Memory B cell (primary cell): ENCODE results near the gene MGAT4A.

ENCODE experiments used
- ATAC-seq: fragments of 150-1000 bp; cut with Tn5 transposase; 2 replicates; pipeline ENCODE4 v1.10.0; 2021; ENCODE audit warnings: low read depth, mild to moderate bottlenecking, moderate library complexity
- DNase-seq, 2 donors: peaks; one replicate each; pipeline ENCODE4 v3.0.0; 2022; ENCODE audit warnings: low spot score in 2 of 2
- H3K27ac Mint-ChIP-seq: one replicate; pipeline ENCODE4 v1.8.0; 2022; ENCODE audit warnings: mild to moderate bottlenecking, moderate library complexity, mixed read lengths
- H3K27me3 Mint-ChIP-seq: one replicate; pipeline ENCODE4 v1.8.0; 2022; ENCODE audit warnings: mixed read lengths
- H3K36me3 Mint-ChIP-seq: one replicate; pipeline ENCODE4 v1.8.0; 2022; ENCODE audit warnings: mild to moderate bottlenecking, mixed read lengths
- H3K4me1 Mint-ChIP-seq: one replicate; pipeline ENCODE4 v1.8.0; 2022; ENCODE audit warnings: mixed read lengths
- H3K4me3 Mint-ChIP-seq: one replicate; pipeline ENCODE4 v1.8.0; 2022; ENCODE audit warnings: mild to moderate bottlenecking, moderate library complexity, mixed read lengths
- H3K9me3 Mint-ChIP-seq: one replicate; pipeline ENCODE4 v1.8.0; 2022; ENCODE audit warnings: mixed read lengths

MGAT4A gene

GRCh38 chr2:98573426-98573825 is 157.5 kb downstream of the MGAT4A start:
- Mint-ChIP-seq H3K4me1 (peaks cover 3% of the 10 kb centered on the region), H3K9me3 (no peaks in the 10 kb centered on the region), H3K27me3 (no peaks in the 10 kb centered on the region), H3K27ac (no peak overlapping the region), H3K36me3 (peaks cover 29% of the 10 kb centered on the region), H3K4me3 (no peak overlapping the region)
- no peak for ATAC-seq
- no peak for DNase-seq

DNA sequence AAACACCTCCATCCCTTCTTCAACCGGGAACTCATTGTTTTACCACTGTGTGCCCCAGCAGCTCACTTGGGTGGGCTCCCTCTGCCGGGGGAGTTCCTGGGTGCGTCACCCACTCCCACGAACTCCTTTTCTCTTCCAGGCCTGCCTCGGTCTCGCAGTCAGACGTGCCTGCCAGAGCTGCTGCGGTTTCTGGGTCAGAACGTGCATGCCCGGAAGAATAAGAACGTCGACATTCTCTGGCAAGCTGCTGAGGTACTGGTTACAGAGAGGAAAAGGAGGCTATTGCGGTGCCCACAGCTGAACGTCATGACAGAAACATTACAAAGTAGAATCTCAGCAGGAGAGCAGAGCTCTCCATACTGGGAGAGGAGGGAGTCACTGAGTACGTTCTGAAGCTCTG is 158.3 kb downstream of the MGAT4A start:
- Mint-ChIP-seq H3K27ac (no peak overlapping the region), H3K9me3 (no peaks in the 10 kb centered on the region), H3K4me1 (peaks cover 3% of the 10 kb centered on the region)

GRCh38 chr2:98572211-98572610 is 158.7 kb downstream of the MGAT4A start:
- no peak for ATAC-seq
- H3K4me1 Mint-ChIP-seq = peaks cover 3% of the 10 kb centered on the region
- no peaks in the 10 kb centered on the region for H3K9me3 Mint-ChIP-seq
- H3K27me3 Mint-ChIP-seq = no peaks in the 10 kb centered on the region
- no peak overlapping the region for H3K4me3 Mint-ChIP-seq
- DNase-seq = no peak
- H3K36me3 Mint-ChIP-seq = peaks cover 23% of the 10 kb centered on the region
- H3K27ac Mint-ChIP-seq = no peak overlapping the region

More for the DNA sequence above, 158.3 kb downstream of the MGAT4A start:
- Mint-ChIP-seq H3K36me3 (peaks cover 23% of the 10 kb centered on the region), H3K27me3 (no peaks in the 10 kb centered on the region), H3K4me3 (no peak overlapping the region)
- ATAC-seq (no peak), DNase-seq (no peak)

DNA sequence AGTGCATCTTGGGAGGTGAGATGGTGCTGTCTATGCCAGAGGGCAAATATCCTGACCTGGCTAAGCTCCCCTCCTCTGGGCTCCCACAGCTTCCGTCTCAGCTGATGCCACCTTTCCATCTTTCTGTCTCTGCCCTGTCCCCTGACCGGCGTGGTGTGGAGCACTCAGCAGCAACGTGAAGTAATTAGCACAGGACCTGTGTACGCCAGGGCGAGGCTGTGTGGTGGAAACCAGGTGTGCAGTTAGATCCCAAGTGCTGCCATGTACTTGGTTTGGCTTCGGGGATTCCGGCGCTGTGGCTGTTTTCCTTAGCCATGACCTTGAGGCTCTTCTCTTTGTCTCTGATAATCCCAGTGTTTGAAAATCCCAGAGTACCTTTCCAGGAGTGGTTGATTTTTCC is 159.1 kb downstream of the MGAT4A start:
- no peak overlapping the region for H3K4me3 Mint-ChIP-seq
- no peaks in the 10 kb centered on the region for H3K9me3 Mint-ChIP-seq
- ATAC-seq (no peak), DNase-seq (no peak)
- H3K27me3 Mint-ChIP-seq = no peaks in the 10 kb centered on the region
- H3K36me3 Mint-ChIP-seq = peaks cover 27% of the 10 kb centered on the region
- no peak overlapping the region for H3K27ac Mint-ChIP-seq
- peaks cover 3% of the 10 kb centered on the region for H3K4me1 Mint-ChIP-seq

- Mint-ChIP-seq H3K27ac (no peak overlapping the region), H3K4me3 (no peak overlapping the region), H3K36me3 (peaks cover 27% of the 10 kb centered on the region), H3K4me1 (peaks cover 3% of the 10 kb centered on the region), H3K9me3 (no peaks in the 10 kb centered on the region), H3K27me3 (no peaks in the 10 kb centered on the region)
- ATAC-seq (no peak), DNase-seq (no peak)
Measured at GRCh38 chr2:98571121-98571701, 159.7 kb downstream of the MGAT4A start.

GRCh38 chr2:98570356-98570755 is 160.6 kb downstream of the MGAT4A start:
- ATAC-seq = no peak
- H3K27ac Mint-ChIP-seq = no peak overlapping the region
- no peak for DNase-seq
- H3K36me3 Mint-ChIP-seq = peaks cover 25% of the 10 kb centered on the region
- H3K9me3 Mint-ChIP-seq = no peaks in the 10 kb centered on the region
- H3K4me1 Mint-ChIP-seq = peaks cover 3% of the 10 kb centered on the region
- no peak overlapping the region for H3K4me3 Mint-ChIP-seq
- H3K27me3 Mint-ChIP-seq = no peaks in the 10 kb centered on the region

GRCh38 chr2:98569915-98570314 is 161.0 kb downstream of the MGAT4A start:
- no peaks in the 10 kb centered on the region for H3K27me3 Mint-ChIP-seq
- no peak overlapping the region for H3K4me3 Mint-ChIP-seq
- peaks cover 24% of the 10 kb centered on the region for H3K36me3 Mint-ChIP-seq
- peaks cover 3% of the 10 kb centered on the region for H3K4me1 Mint-ChIP-seq
- no peak overlapping the region for H3K27ac Mint-ChIP-seq
- no peak for DNase-seq
- no peak for ATAC-seq
- no peaks in the 10 kb centered on the region for H3K9me3 Mint-ChIP-seq

GRCh38 chr2:98569197-98569793 is 161.6 kb downstream of the MGAT4A start:
- ATAC-seq (peak; percentile 93), DNase-seq (peak; percentile 58 to 71)
- no peaks in the 10 kb centered on the region for H3K27me3 Mint-ChIP-seq
- peaks cover 3% of the 10 kb centered on the region for H3K4me1 Mint-ChIP-seq
- no peaks in the 10 kb centered on the region for H3K9me3 Mint-ChIP-seq
- no peak overlapping the region for H3K4me3 Mint-ChIP-seq
- peaks cover 24% of the 10 kb centered on the region for H3K36me3 Mint-ChIP-seq
- peak overlapping the region; percentile 66 for H3K27ac Mint-ChIP-seq
